Muscle layer of duodenum (tissue), 2 donors: ENCODE measurements around the gene BEGAIN.
A peak's percentile ranks its signal among the peaks of the same experiment; 100 is the strongest.

Source experiments
- H3K27ac ChIP-seq: one replicate; pipeline ENCODE4 v1.7.0; 2013; ENCODE audit warnings: mild to moderate bottlenecking, low read length
- H3K27me3 ChIP-seq: one replicate; pipeline ENCODE4 v1.7.0; 2013; ENCODE audit warnings: low read depth, mild to moderate bottlenecking, control low read depth, low read length
- H3K36me3 ChIP-seq, 2 donors: one replicate each; pipeline ENCODE4 v1.7.0; 2013; ENCODE audit warnings: low read length in 2 of 2, control low read depth in 1 of 2, mild to moderate bottlenecking in 1 of 2; ENCODE audit not compliant: insufficient read depth in 2 of 2, control insufficient read depth in 1 of 2
- H3K4me1 ChIP-seq, 2 donors: one replicate each; pipeline ENCODE4 v1.7.0; 2013; ENCODE audit warnings: low read length in 2 of 2, mild to moderate bottlenecking in 2 of 2, control low read depth in 1 of 2, moderate library complexity in 1 of 2; ENCODE audit not compliant: insufficient read depth in 2 of 2, control insufficient read depth in 1 of 2
- H3K4me3 ChIP-seq, 2 donors: one replicate each; pipeline ENCODE4 v1.7.0; 2013; ENCODE audit warnings: low read length in 2 of 2, low read depth in 1 of 2, mild to moderate bottlenecking in 1 of 2
- H3K9me3 ChIP-seq, 2 donors: one replicate each; pipeline ENCODE4 v1.7.0; 2013; ENCODE audit warnings: low read length in 2 of 2, control low read depth in 1 of 2, mild to moderate bottlenecking in 1 of 2; ENCODE audit not compliant: control insufficient read depth in 1 of 2
- donor health status: healthy.

The BEGAIN gene, protein sequence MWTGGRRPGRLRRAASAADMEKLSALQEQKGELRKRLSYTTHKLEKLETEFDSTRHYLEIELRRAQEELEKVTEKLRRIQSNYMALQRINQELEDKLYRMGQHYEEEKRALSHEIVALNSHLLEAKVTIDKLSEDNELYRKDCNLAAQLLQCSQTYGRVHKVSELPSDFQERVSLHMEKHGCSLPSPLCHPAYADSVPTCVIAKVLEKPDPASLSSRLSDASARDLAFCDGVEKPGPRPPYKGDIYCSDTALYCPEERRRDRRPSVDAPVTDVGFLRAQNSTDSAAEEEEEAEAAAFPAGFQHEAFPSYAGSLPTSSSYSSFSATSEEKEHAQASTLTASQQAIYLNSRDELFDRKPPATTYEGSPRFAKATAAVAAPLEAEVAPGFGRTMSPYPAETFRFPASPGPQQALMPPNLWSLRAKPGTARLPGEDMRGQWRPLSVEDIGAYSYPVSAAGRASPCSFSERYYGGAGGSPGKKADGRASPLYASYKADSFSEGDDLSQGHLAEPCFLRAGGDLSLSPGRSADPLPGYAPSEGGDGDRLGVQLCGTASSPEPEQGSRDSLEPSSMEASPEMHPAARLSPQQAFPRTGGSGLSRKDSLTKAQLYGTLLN

GRCh38 chr14:100587086-100587762 lies at the start of gene BEGAIN:
Gene BEGAIN, minus strand, starts transcription at chr14:100587417. Its CDS starts 127 bp downstream, at chr14:100587290.
- Histone ChIP-seq H3K9me3 (no peaks in the 10 kb centered on the region), H3K4me3 (peak within 1 kb of the TSS; percentile 48 to 65), H3K27me3 (peaks cover 18% of the 10 kb centered on the region), H3K4me1 (peaks cover 0 to 10% of the 10 kb centered on the region in 2 donors), H3K27ac (no peak within 1 kb of the TSS), H3K36me3 (no peaks in the 10 kb centered on the region)

GRCh38 chr14:100636559-100636958 lies 49.3 kb upstream of the BEGAIN start:
- no peaks in the 10 kb centered on the region for H3K9me3 ChIP-seq
- no peaks in the 10 kb centered on the region for H3K4me1 ChIP-seq
- H3K4me3 ChIP-seq: no peak overlapping the region
- H3K27ac ChIP-seq: no peak overlapping the region
- no peaks in the 10 kb centered on the region for H3K36me3 ChIP-seq
- H3K27me3 ChIP-seq: peaks cover 4% of the 10 kb centered on the region

DNA sequence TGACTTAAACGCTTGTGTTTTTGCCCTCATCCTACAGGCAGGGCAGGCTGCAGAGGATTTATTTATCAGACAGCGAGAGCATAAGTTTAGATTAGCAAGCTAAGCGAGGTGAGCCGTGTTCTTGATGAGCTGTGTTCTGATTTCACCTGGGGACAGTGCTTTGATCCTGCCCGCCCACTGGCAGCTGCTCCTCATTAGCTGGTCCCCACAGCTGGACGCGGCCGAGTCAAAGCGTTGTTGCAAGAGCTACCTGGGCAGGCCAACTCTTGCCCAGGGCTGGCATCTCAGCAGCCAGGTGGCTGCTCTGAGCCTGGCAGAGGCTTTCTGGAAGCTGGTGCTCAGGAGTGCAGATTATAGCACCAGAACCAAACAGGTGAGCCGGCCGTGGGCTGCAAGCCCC lies 46.8 kb upstream of the BEGAIN start:
- peaks cover 4% of the 10 kb centered on the region for H3K27me3 ChIP-seq
- no peaks in the 10 kb centered on the region for H3K36me3 ChIP-seq
- H3K9me3 ChIP-seq: no peaks in the 10 kb centered on the region
- H3K4me3 ChIP-seq: no peak overlapping the region
- H3K27ac ChIP-seq: no peak overlapping the region
- H3K4me1 ChIP-seq: no peaks in the 10 kb centered on the region

GRCh38 chr14:100633406-100633805 lies 46.2 kb upstream of the BEGAIN start:
- peaks cover 4% of the 10 kb centered on the region for H3K27me3 ChIP-seq
- H3K4me3 ChIP-seq: no peak overlapping the region
- no peaks in the 10 kb centered on the region for H3K36me3 ChIP-seq
- H3K27ac ChIP-seq: no peak overlapping the region
- no peaks in the 10 kb centered on the region for H3K4me1 ChIP-seq
- H3K9me3 ChIP-seq: no peaks in the 10 kb centered on the region

DNA sequence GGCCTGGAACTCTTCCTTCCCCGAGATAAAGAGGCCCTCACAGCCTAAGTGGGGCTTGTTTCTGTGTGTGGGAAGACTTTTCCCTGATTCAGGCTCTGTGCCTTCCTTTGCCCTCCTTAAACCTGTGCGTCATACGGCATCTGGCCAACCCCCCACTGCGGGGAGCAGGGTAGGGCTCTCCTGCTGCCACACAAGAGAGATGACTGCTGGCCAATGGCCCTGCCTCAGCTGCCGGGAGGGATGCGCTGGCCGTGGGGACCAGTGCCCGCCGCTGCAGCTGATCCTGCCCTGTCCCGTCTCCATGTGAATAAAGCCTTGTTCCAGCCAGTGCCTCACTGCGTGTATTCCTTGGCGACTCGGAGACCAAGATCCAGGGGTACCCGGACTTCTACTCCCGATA lies 42.5 kb upstream of the BEGAIN start:
- Histone ChIP-seq H3K36me3 (no peaks in the 10 kb centered on the region), H3K4me3 (no peak overlapping the region), H3K9me3 (peaks cover 0 to 12% of the 10 kb centered on the region in 2 donors), H3K27ac (no peak overlapping the region), H3K4me1 (no peaks in the 10 kb centered on the region), H3K27me3 (peaks cover 4% of the 10 kb centered on the region)

DNA sequence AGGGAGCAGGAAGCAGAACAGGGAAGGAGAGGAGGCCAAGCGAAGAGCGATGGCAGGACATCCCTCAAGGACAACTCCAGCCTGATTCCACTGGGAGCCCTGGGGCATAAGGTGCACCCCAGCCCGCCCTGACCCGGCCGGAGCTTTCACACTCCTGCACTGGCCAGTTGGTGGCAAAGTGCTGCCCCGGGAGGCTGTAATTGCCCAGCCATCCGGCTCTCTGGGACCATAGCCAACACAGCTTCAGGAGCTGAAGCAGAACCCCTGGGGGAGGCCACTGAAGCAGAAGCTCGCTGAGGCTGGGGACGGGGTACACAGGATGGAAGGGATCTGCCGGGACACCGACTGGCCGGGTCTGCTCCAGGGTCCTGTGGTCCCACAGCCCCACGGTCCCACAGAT lies 41.9 kb upstream of the BEGAIN start:
- H3K4me3 ChIP-seq: no peak overlapping the region
- H3K4me1 ChIP-seq: no peaks in the 10 kb centered on the region
- H3K27ac ChIP-seq: no peak overlapping the region
- H3K9me3 ChIP-seq: peaks cover 0 to 12% of the 10 kb centered on the region in 2 donors
- H3K27me3 ChIP-seq: peaks cover 4% of the 10 kb centered on the region
- H3K36me3 ChIP-seq: no peaks in the 10 kb centered on the region

GRCh38 chr14:100628225-100628624 lies 41.0 kb upstream of the BEGAIN start:
- Histone ChIP-seq H3K27me3 (peaks cover 4% of the 10 kb centered on the region), H3K36me3 (no peaks in the 10 kb centered on the region), H3K4me3 (no peak overlapping the region), H3K27ac (no peak overlapping the region), H3K4me1 (no peaks in the 10 kb centered on the region), H3K9me3 (peaks cover 0 to 12% of the 10 kb centered on the region in 2 donors)

DNA sequence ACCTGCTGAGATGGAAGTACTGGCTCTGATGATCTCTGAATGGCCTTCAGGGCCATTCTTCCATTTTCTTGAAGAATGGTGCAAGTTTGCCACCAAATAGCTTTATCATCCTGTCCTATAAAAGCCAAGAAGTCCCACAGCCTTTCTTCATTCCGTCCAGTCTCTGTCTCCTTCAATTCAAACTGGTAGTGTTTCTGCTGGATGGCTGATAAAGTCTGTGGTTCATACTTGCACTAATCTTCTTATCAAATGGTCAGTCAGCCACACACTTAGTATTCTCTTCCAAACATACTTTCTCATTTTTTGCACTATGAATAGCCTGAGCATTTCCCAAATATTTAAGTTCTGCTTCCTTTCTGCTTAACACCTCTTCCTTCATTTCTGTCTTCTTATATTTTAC lies 39.4 kb upstream of the BEGAIN start:
- Histone ChIP-seq H3K4me3 (no peak overlapping the region), H3K27me3 (no peaks in the 10 kb centered on the region), H3K36me3 (no peaks in the 10 kb centered on the region)

GRCh38 chr14:100623961-100624360 lies 36.7 kb upstream of the BEGAIN start:
- Histone ChIP-seq H3K4me1 (peaks cover 0 to 4% of the 10 kb centered on the region in 2 donors), H3K9me3 (peaks cover 0 to 12% of the 10 kb centered on the region in 2 donors), H3K27me3 (no peaks in the 10 kb centered on the region), H3K4me3 (no peak overlapping the region), H3K36me3 (no peaks in the 10 kb centered on the region), H3K27ac (no peak overlapping the region)

More for the DNA sequence above, 39.4 kb upstream of the BEGAIN start:
- no peak overlapping the region for H3K27ac ChIP-seq
- peaks cover 0 to 12% of the 10 kb centered on the region in 2 donors for H3K9me3 ChIP-seq
- H3K4me1 ChIP-seq: no peaks in the 10 kb centered on the region

DNA sequence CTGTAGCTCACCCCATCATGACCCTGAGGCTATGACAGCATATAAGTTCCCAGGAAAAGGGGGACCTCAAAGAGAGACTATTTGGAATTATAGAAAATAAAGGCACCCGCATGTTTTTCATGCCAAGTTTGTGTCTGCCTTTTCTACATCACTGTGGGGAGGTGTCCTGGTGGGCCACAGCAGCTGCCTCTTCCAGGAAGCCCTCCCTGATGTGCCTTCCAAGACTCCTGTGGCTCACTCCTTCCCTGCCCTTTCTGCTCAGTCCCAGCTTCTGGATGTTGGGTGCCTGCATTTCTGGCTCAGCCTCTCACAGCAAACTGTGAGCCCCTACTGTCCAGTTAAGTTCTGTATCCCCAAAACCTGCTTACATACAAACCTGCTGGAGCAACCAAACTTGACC lies 36.3 kb upstream of the BEGAIN start:
- Histone ChIP-seq H3K36me3 (no peaks in the 10 kb centered on the region), H3K27me3 (no peaks in the 10 kb centered on the region), H3K4me1 (peaks cover 4 to 7% of the 10 kb centered on the region in 2 donors), H3K4me3 (no peak overlapping the region), H3K9me3 (peaks cover 0 to 12% of the 10 kb centered on the region in 2 donors), H3K27ac (no peak overlapping the region)

DNA sequence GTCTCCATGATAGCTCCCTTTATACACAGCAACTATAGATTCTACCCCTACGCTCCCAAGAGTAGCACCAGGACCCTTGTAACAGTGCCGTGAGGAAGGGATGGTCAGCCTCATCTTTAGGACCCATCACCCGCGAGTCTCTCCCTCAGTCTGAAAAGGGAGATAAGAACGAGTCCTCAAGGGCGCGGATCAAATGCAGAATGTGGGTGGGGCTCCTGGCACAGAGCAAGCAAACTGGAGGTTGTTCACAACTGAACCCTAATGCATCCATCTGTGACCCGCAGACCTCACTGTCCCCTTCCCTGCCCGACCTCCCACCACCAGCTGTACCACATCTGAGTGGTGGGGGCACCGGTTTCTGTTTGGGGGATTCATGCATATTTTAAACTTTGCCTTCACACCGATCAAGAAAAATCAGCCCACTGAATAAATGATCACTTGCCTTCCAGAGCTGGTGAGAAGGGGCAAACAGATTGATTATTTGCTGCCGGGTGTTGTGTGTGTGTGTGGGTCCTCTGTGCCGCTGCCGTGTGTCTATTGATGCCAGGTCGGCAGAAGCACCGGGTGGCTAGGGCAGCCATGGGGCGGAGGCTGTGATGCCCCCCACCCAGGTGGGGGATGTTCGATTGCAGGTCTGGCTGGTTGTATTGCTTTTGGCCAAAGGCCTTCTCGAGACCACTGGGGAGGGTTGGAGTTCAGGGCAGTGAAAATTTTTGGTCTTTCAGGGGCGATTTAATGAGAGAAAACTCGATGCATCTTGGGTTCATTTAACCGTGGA lies 35.7 kb upstream of the BEGAIN start:
- peaks cover 0 to 12% of the 10 kb centered on the region in 2 donors for H3K9me3 ChIP-seq
- no peaks in the 10 kb centered on the region for H3K27me3 ChIP-seq
- no peaks in the 10 kb centered on the region for H3K36me3 ChIP-seq

More for the DNA sequence above, 35.7 kb upstream of the BEGAIN start:
- H3K4me3 ChIP-seq: no peak overlapping the region
- H3K4me1 ChIP-seq: peaks cover 10 to 13% of the 10 kb centered on the region in 2 donors
- H3K27ac ChIP-seq: no peak overlapping the region
